Nephron progenitor cell (in vitro differentiated cells): ENCODE results near the gene RIOK1.
A peak's percentile ranks its signal among the peaks of the same experiment; 100 is the strongest.

Experiments used
- DNase-seq: peaks from one replicate; pipeline ENCODE4 v3.0.0; 2021
- H3K27ac Mint-ChIP-seq: 2 replicates; pipeline ENCODE4 v1.8.0; 2021; ENCODE audit warnings: mild to moderate bottlenecking, moderate library complexity, mixed read lengths
- H3K27me3 Mint-ChIP-seq: 2 replicates; pipeline ENCODE4 v1.8.0; 2021; ENCODE audit warnings: mild to moderate bottlenecking, low read depth, mixed read lengths; ENCODE audit not compliant: poor library complexity
- H3K36me3 Mint-ChIP-seq: 2 replicates; pipeline ENCODE4 v1.8.0; 2021; ENCODE audit warnings: low read depth, mixed read lengths
- H3K4me1 Mint-ChIP-seq: 2 replicates; pipeline ENCODE4 v1.8.0; 2021; ENCODE audit warnings: mixed read lengths
- H3K4me3 Mint-ChIP-seq: 2 replicates; pipeline ENCODE4 v1.8.0; 2021; ENCODE audit warnings: mild to moderate bottlenecking, moderate library complexity, mixed read lengths
- H3K9me3 Mint-ChIP-seq: 2 replicates; pipeline ENCODE4 v1.8.0; 2021; ENCODE audit warnings: mild to moderate bottlenecking, moderate library complexity, mixed read lengths
- CTCF ChIP-seq: fragments of 200-600 bp; sonication (generic); IDR thresholded peaks from 2 replicates; pipeline ENCODE4 v1.5.0; 2021; ENCODE audit warnings: antibody characterized with exemption

RIOK1 gene

GRCh38 chr6:7424967-7425807 is 35.6 kb downstream of the RIOK1 start:
- H3K9me3 Mint-ChIP-seq = peaks cover 6% of the 10 kb centered on the region
- no peak overlapping the region for H3K4me3 Mint-ChIP-seq
- peak; percentile 19 for TF ChIP-seq CTCF
- H3K27me3 Mint-ChIP-seq = no peaks in the 10 kb centered on the region
- H3K4me1 Mint-ChIP-seq = no peaks in the 10 kb centered on the region
- DNase-seq = no peak
- H3K36me3 Mint-ChIP-seq = peaks cover 11% of the 10 kb centered on the region
- H3K27ac Mint-ChIP-seq = no peak overlapping the region

- H3K4me3 Mint-ChIP-seq = no peak overlapping the region
- H3K4me1 Mint-ChIP-seq = peaks cover 2% of the 10 kb centered on the region
- H3K36me3 Mint-ChIP-seq = peaks cover 5% of the 10 kb centered on the region
Observed at GRCh38 chr6:7425808-7426190, 36.2 kb downstream of the RIOK1 start.

GRCh38 chr6:7426447-7427169 is 37.0 kb downstream of the RIOK1 start:
- Mint-ChIP-seq H3K4me1 (peaks cover 10% of the 10 kb centered on the region), H3K36me3 (no peaks in the 10 kb centered on the region), H3K27me3 (peaks cover 2% of the 10 kb centered on the region), H3K9me3 (peaks cover 6% of the 10 kb centered on the region), H3K27ac (peak overlapping the region; percentile 96), H3K4me3 (no peak overlapping the region)
- TF ChIP-seq CTCF = no peak
- DNase-seq = no peak

More at GRCh38 chr6:7425808-7426190, 36.2 kb downstream of the RIOK1 start:
- H3K27ac Mint-ChIP-seq = no peak overlapping the region
- H3K9me3 Mint-ChIP-seq = peaks cover 6% of the 10 kb centered on the region
- no peaks in the 10 kb centered on the region for H3K27me3 Mint-ChIP-seq
- no peak for DNase-seq
- TF ChIP-seq CTCF = no peak

- no peak for TF ChIP-seq CTCF
- H3K36me3 Mint-ChIP-seq = peaks cover 6% of the 10 kb centered on the region
Observed at GRCh38 chr6:7431313-7431673, 41.7 kb downstream of the RIOK1 start.

GRCh38 chr6:7431674-7432390 is 42.2 kb downstream of the RIOK1 start:
- TF ChIP-seq CTCF = no peak
- DNase-seq = no peak
- peaks cover 6% of the 10 kb centered on the region for H3K36me3 Mint-ChIP-seq
- peaks cover 17% of the 10 kb centered on the region for H3K9me3 Mint-ChIP-seq
- H3K27me3 Mint-ChIP-seq = peaks cover 6% of the 10 kb centered on the region
- no peak overlapping the region for H3K4me3 Mint-ChIP-seq
- peaks cover 30% of the 10 kb centered on the region for H3K4me1 Mint-ChIP-seq
- peak overlapping the region; percentile 91 for H3K27ac Mint-ChIP-seq

More at GRCh38 chr6:7431313-7431673, 41.7 kb downstream of the RIOK1 start:
- H3K4me1 Mint-ChIP-seq = peaks cover 30% of the 10 kb centered on the region
- no peak overlapping the region for H3K4me3 Mint-ChIP-seq
- no peak for DNase-seq
- peaks cover 6% of the 10 kb centered on the region for H3K27me3 Mint-ChIP-seq
- peaks cover 20% of the 10 kb centered on the region for H3K9me3 Mint-ChIP-seq
- H3K27ac Mint-ChIP-seq = peak overlapping the region; percentile 80
